ENCODE results near the gene RBM19.

RBM19 gene

GRCh38 chr12:113988976-113989375, 22.9 kb upstream of the RBM19 start:
- ChIA-PET CTCF (no interaction called here), POLR2A (no interaction called here)
- TF ChIP-seq SP1 (IDR thresholded peaks at IDR 0.05), result no peak
- no peak for TF ChIP-seq SUZ12 (IDR thresholded peaks at IDR 0.05)
- no peak for TF ChIP-seq BHLHE40 (IDR thresholded peaks at IDR 0.05; ENCODE audit: borderline replicate concordance)
- no peak for TF ChIP-seq HDGF (IDR thresholded peaks at IDR 0.05; ENCODE audit: borderline replicate concordance)
- no peak for TF ChIP-seq L3MBTL2 (conservative IDR thresholded peaks at IDR 0.05)
- no peak for TF ChIP-seq CTBP1 (IDR thresholded peaks at IDR 0.05; ENCODE audit: borderline replicate concordance)
- no peak for TF ChIP-seq LEF1 (IDR thresholded peaks at IDR 0.05; ENCODE audit: borderline replicate concordance)
- no peak for TF ChIP-seq ARNT (IDR thresholded peaks at IDR 0.05)
- TF ChIP-seq FOXK2 (IDR thresholded peaks at IDR 0.05), result no peak
- no peak for TF ChIP-seq NFRKB (IDR thresholded peaks at IDR 0.05)
- TF ChIP-seq PKNOX1 (IDR thresholded peaks at IDR 0.05), result no peak
- no peak for TF ChIP-seq FOXA1 (IDR thresholded peaks at IDR 0.05)
- no peak for TF ChIP-seq ZNF384 (IDR thresholded peaks at IDR 0.05)
- TF ChIP-seq TARDBP (IDR thresholded peaks at IDR 0.05), result no peak
- DNase-seq (ENCODE audit: extremely low spot score), result no peak

- POLR2A ChIA-PET, result no interaction called here
- TF ChIP-seq NFRKB (IDR thresholded peaks at IDR 0.05) (no peak), SP1 (IDR thresholded peaks at IDR 0.05) (no peak), CTBP1 (IDR thresholded peaks at IDR 0.05; ENCODE audit: borderline replicate concordance) (no peak), SUZ12 (IDR thresholded peaks at IDR 0.05) (no peak), FOXA1 (IDR thresholded peaks at IDR 0.05) (no peak), HDGF (IDR thresholded peaks at IDR 0.05; ENCODE audit: borderline replicate concordance) (no peak), BHLHE40 (IDR thresholded peaks at IDR 0.05; ENCODE audit: borderline replicate concordance) (no peak), L3MBTL2 (conservative IDR thresholded peaks at IDR 0.05) (no peak), PKNOX1 (IDR thresholded peaks at IDR 0.05) (no peak), ZNF384 (IDR thresholded peaks at IDR 0.05) (no peak), ARNT (IDR thresholded peaks at IDR 0.05) (no peak), FOXM1 (IDR thresholded peaks at IDR 0.05; ENCODE audit: borderline replicate concordance) (no peak), ELF4 (IDR thresholded peaks at IDR 0.05) (no peak), LEF1 (IDR thresholded peaks at IDR 0.05; ENCODE audit: borderline replicate concordance) (no peak), FOXK2 (IDR thresholded peaks at IDR 0.05) (no peak)
- CTCF ChIA-PET, result no interaction called here
- no peak for DNase-seq (ENCODE audit: extremely low spot score)
Measured at GRCh38 chr12:113988064-113988451, 21.9 kb upstream of the RBM19 start.

- CTCF ChIA-PET, result no interaction called here
- no peak for TF ChIP-seq FOXK2 (IDR thresholded peaks at IDR 0.05)
- no peak for TF ChIP-seq BHLHE40 (IDR thresholded peaks at IDR 0.05; ENCODE audit: borderline replicate concordance)
- TF ChIP-seq SP1 (IDR thresholded peaks at IDR 0.05), result no peak
- TF ChIP-seq ARNT (IDR thresholded peaks at IDR 0.05), result no peak
- TF ChIP-seq ZNF384 (IDR thresholded peaks at IDR 0.05), result no peak
- no peak for TF ChIP-seq L3MBTL2 (conservative IDR thresholded peaks at IDR 0.05)
- no peak for TF ChIP-seq HDGF (IDR thresholded peaks at IDR 0.05; ENCODE audit: borderline replicate concordance)
- TF ChIP-seq ELF4 (IDR thresholded peaks at IDR 0.05), result no peak
- no peak for TF ChIP-seq FOXM1 (IDR thresholded peaks at IDR 0.05; ENCODE audit: borderline replicate concordance)
- no peak for DNase-seq (ENCODE audit: extremely low spot score)
- POLR2A ChIA-PET, result no interaction called here
Measured at GRCh38 chr12:113987261-113988063, 21.3 kb upstream of the RBM19 start.

- POLR2A ChIA-PET, result no interaction called here
- no peak for TF ChIP-seq FOXA1 (IDR thresholded peaks at IDR 0.05)
- TF ChIP-seq BHLHE40 (IDR thresholded peaks at IDR 0.05; ENCODE audit: borderline replicate concordance), result no peak
- no peak for TF ChIP-seq PKNOX1 (IDR thresholded peaks at IDR 0.05)
- no peak for TF ChIP-seq L3MBTL2 (conservative IDR thresholded peaks at IDR 0.05)
- no peak for TF ChIP-seq CTBP1 (IDR thresholded peaks at IDR 0.05; ENCODE audit: borderline replicate concordance)
- TF ChIP-seq TARDBP (IDR thresholded peaks at IDR 0.05), result no peak
- TF ChIP-seq SUZ12 (IDR thresholded peaks at IDR 0.05), result no peak
- TF ChIP-seq SP1 (IDR thresholded peaks at IDR 0.05), result no peak
- TF ChIP-seq ARNT (IDR thresholded peaks at IDR 0.05), result no peak
- TF ChIP-seq NFRKB (IDR thresholded peaks at IDR 0.05), result no peak
- TF ChIP-seq FOXM1 (IDR thresholded peaks at IDR 0.05; ENCODE audit: borderline replicate concordance), result no peak
- TF ChIP-seq HDGF (IDR thresholded peaks at IDR 0.05; ENCODE audit: borderline replicate concordance), result no peak
- CTCF ChIA-PET, result no interaction called here
- no peak for DNase-seq (ENCODE audit: extremely low spot score)
Measured at GRCh38 chr12:113984464-113984863, 18.3 kb upstream of the RBM19 start.

- TF ChIP-seq NFRKB (IDR thresholded peaks at IDR 0.05) (no peak), L3MBTL2 (conservative IDR thresholded peaks at IDR 0.05) (no peak), SP1 (IDR thresholded peaks at IDR 0.05) (no peak), PKNOX1 (IDR thresholded peaks at IDR 0.05) (no peak), SUZ12 (IDR thresholded peaks at IDR 0.05) (no peak), TARDBP (IDR thresholded peaks at IDR 0.05) (no peak)
- ChIA-PET CTCF (no interaction called here), POLR2A (no interaction called here)
- no peak for DNase-seq (ENCODE audit: extremely low spot score)
Measured at GRCh38 chr12:113983777-113984448, 17.8 kb upstream of the RBM19 start.
